Measurements from ENCODE around the gene PDIA3.
"Not testable (repeated sequence)": the region's sequence is repeated elsewhere in the genome, so short reads cannot be mapped to it uniquely, and the experiment has no call there.

PDIA3 gene

DNA sequence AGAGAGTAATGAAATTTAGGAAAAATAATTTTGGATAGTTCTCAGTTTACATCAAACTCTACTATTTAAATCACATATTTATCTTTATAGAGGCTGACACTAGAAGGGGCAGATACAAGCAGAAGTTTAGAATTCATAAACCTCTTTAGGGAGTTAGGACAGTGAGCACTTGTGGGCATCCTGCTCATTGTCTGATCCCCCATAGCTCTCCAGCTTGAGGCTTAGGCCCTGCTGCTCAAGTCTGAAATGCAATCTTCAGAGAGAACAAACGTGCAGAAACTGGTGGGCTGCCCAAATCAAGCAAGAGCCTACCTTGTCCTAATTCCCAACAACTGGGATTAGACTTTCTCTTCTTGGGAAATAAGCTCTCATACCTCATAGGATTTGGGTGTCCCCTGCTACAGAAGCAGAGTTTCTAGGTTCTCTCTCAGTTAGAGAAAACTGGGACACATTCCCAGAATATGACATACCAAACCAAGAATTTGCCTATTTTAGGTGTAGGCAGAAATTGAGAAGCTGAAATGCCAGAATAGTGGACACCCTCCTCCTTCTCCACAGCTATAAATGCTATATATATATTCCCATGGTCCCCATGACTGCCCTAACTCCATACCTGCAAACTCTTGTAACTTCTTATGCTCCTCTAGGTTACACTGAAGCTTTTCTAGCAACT, 18.0 kb upstream of the PDIA3 start:
- not testable (repeated sequence) for H3K4me3 ChIP-seq (ENCODE audit: low read length); H3K4me2 ChIP-seq (ENCODE audit: low read length); H2AFZ ChIP-seq (ENCODE audit: low read depth, low read length); H3K9me3 ChIP-seq (ENCODE audit: insufficient read depth, low read length); H4K20me1 ChIP-seq (ENCODE audit: insufficient read depth, low read length); H3K27ac ChIP-seq (ENCODE audit: low read length); H3K9ac ChIP-seq (ENCODE audit: low read length); H3K79me2 ChIP-seq (ENCODE audit: low read length); H3K36me3 ChIP-seq (replicated peaks; ENCODE audit: low read depth, low read length); H3K27me3 ChIP-seq (ENCODE audit: low read depth, low read length); H3K4me1 ChIP-seq (ENCODE audit: low read length)

DNA sequence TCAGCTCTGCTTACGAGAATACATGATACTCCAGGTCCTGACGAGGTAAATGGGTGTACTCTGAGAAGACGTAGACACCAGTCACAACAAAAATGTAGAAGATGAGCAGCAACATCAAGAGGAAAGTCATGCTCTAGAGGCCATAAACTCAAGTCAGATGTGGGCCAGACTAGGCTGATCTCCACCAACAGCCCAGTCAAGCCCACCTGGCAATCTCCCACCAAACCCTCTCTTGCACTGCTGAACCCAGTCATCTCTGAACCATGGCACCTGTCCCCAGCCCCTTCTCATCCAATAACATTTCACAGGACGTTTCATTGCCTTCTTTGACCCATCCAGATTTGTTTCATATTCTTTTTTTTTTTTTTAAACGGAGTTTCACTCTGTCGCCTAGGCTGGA, 10.8 kb upstream of the PDIA3 start:
- Histone ChIP-seq H3K9me3 (ENCODE audit: insufficient read depth, low read length) (no peaks in the 10 kb centered on the region), H3K4me3 (ENCODE audit: low read length) (no peak overlapping the region; the same call in 1 of the 2 replicates), H3K4me2 (ENCODE audit: low read length) (peak overlapping the region; percentile 52)

DNA sequence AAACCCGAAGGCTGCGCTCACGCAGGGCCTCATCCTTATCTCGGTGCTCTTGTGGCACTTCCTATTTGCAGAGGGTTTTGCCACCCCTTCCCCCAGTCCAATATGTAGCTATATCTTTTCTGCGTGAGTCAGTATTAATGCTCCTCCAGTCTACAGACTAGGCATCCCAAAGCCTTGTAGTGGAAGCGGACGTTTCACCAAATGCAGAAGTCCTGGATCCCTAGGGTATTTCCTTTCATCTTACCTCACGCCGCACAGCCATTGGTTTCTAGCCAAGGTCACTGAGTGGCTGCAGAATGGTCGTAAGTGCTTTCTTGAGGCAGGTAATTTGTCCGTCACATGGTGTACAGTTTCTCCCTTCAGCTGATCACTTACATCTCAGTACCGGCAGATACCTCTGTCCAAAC, 668 bp downstream of the PDIA3 start:
- peak overlapping the region; percentile 99 for H3K9ac ChIP-seq (ENCODE audit: low read length)
- H4K20me1 ChIP-seq (ENCODE audit: insufficient read depth, low read length): peaks cover 44% of the 10 kb centered on the region
- not testable (repeated sequence) for H3K9me3 ChIP-seq (ENCODE audit: insufficient read depth, low read length); H2AFZ ChIP-seq (ENCODE audit: low read depth, low read length); H3K27me3 ChIP-seq (ENCODE audit: low read depth, low read length)
- H3K4me3 ChIP-seq (ENCODE audit: low read length): peak overlapping the region; percentile 91
- peaks cover 61% of the 10 kb centered on the region for H3K79me2 ChIP-seq (ENCODE audit: low read length)
- H3K4me2 ChIP-seq (ENCODE audit: low read length): peak overlapping the region; percentile 82
- H3K36me3 ChIP-seq (replicated peaks; ENCODE audit: low read depth, low read length): peaks cover 16% of the 10 kb centered on the region
- peaks cover 49% of the 10 kb centered on the region for H3K4me1 ChIP-seq (ENCODE audit: low read length)
- H3K27ac ChIP-seq (ENCODE audit: low read length): peak overlapping the region; percentile 82

More for the DNA sequence above, 10.8 kb upstream of the PDIA3 start:
- TF ChIP-seq, protein P1, sequence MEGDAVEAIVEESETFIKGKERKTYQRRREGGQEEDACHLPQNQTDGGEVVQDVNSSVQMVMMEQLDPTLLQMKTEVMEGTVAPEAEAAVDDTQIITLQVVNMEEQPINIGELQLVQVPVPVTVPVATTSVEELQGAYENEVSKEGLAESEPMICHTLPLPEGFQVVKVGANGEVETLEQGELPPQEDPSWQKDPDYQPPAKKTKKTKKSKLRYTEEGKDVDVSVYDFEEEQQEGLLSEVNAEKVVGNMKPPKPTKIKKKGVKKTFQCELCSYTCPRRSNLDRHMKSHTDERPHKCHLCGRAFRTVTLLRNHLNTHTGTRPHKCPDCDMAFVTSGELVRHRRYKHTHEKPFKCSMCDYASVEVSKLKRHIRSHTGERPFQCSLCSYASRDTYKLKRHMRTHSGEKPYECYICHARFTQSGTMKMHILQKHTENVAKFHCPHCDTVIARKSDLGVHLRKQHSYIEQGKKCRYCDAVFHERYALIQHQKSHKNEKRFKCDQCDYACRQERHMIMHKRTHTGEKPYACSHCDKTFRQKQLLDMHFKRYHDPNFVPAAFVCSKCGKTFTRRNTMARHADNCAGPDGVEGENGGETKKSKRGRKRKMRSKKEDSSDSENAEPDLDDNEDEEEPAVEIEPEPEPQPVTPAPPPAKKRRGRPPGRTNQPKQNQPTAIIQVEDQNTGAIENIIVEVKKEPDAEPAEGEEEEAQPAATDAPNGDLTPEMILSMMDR (IDR thresholded peaks at IDR 0.05; ENCODE audit: low read depth, low read length): no peak
- no peak for TF ChIP-seq EZH2phosphoT487 (IDR thresholded peaks at IDR 0.05; ENCODE audit: low read depth)
- no peak overlapping the region for H3K9ac ChIP-seq (ENCODE audit: low read length)
- H4K20me1 ChIP-seq (ENCODE audit: insufficient read depth, low read length): no peaks in the 10 kb centered on the region
- H3K79me2 ChIP-seq (ENCODE audit: low read length): no peaks in the 10 kb centered on the region
- no peaks in the 10 kb centered on the region for H3K27me3 ChIP-seq (ENCODE audit: low read depth, low read length)
- no peaks in the 10 kb centered on the region for H3K36me3 ChIP-seq (replicated peaks; ENCODE audit: low read depth, low read length)
- H3K27ac ChIP-seq (ENCODE audit: low read length): no peak overlapping the region
- H3K4me1 ChIP-seq (ENCODE audit: low read length): peaks cover 6% of the 10 kb centered on the region
- no peak overlapping the region for H2AFZ ChIP-seq (ENCODE audit: low read depth, low read length)

DNA sequence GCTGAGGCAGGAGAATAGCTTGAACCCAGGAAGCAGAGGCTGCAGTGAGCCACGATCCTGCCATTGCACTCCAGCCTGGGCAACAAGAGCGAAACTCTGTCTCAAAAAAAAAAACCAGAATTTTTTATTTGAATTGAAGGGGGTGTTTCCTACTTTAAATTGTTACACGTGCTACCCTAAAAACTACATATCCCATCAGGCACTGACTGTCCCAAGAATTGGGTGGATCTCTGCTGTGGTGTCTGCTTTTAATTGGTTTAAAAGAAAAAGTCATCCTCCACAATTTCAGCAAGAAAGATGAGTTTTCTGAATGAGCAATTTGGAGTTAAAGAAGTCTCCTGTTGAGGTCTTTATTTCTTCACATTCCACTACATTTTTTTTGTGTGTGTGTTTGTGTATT, 2.1 kb downstream of the PDIA3 start:
- peaks cover 30% of the 10 kb centered on the region for H3K36me3 ChIP-seq (replicated peaks; ENCODE audit: low read depth, low read length)
- H3K9ac ChIP-seq (ENCODE audit: low read length): peak overlapping the region; percentile 99; the same call in 1 of the 2 replicates
- no peaks in the 10 kb centered on the region for H3K9me3 ChIP-seq (ENCODE audit: insufficient read depth, low read length)
- 0 out of 2 replicates have a peak overlapping the region, but pooled peaks have one; percentile 6 for H3K27ac ChIP-seq (ENCODE audit: low read length)
- H3K4me1 ChIP-seq (ENCODE audit: low read length): peaks cover 49% of the 10 kb centered on the region
- H3K79me2 ChIP-seq (ENCODE audit: low read length): peaks cover 76% of the 10 kb centered on the region
- peaks cover 58% of the 10 kb centered on the region for H4K20me1 ChIP-seq (ENCODE audit: insufficient read depth, low read length)
- no peaks in the 10 kb centered on the region for H3K27me3 ChIP-seq (ENCODE audit: low read depth, low read length)
- peak overlapping the region; percentile 91 for H3K4me3 ChIP-seq (ENCODE audit: low read length)
- H3K4me2 ChIP-seq (ENCODE audit: low read length): peak overlapping the region; percentile 82
- H2AFZ ChIP-seq (ENCODE audit: low read depth, low read length): no peak overlapping the region
- TF ChIP-seq, protein P1 (IDR thresholded peaks at IDR 0.05; ENCODE audit: low read depth, low read length): no peak
- no peak for TF ChIP-seq EZH2phosphoT487 (IDR thresholded peaks at IDR 0.05; ENCODE audit: low read depth)

DNA sequence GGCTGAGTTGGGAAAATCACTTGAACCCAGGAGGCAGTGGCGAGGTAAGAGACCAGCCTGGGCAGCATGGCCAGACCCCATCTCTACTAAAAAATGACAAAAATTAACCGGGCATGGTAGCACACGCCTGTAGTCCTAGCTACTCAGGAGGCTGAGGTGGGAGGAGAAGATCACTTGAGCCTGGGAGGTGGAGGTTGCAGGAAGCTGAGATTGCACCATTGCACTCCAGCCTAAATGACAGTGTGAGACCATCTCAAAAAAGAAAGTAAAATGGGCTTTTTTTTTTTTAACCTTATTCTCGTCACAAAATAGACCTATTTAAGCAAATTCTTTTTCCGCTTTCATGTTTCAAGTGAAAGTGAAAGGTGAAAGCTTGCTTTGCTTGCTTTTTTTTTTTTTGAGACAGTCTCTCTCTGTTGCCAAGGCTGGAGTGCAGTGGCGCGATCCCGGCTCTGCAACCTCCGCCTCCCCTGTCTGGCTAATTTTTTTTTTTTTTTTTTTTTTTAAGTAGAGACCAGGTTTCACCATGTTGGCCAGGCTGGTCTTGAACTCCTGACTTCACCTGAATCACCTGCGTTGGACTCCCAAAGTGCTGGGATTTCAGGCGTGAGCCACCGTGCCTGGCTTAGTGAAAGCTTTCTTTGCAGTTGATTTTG, 3.6 kb downstream of the PDIA3 start:
- peak overlapping the region; percentile 74 for H3K4me3 ChIP-seq (ENCODE audit: low read length)
- H2AFZ ChIP-seq (ENCODE audit: low read depth, low read length): no peak overlapping the region
- H3K27ac ChIP-seq (ENCODE audit: low read length): peak overlapping the region; percentile 66
- no peak for TF ChIP-seq EZH2phosphoT487 (IDR thresholded peaks at IDR 0.05; ENCODE audit: low read depth)
- TF ChIP-seq, protein P1 (IDR thresholded peaks at IDR 0.05; ENCODE audit: low read depth, low read length): no peak
- peaks cover 91% of the 10 kb centered on the region for H3K79me2 ChIP-seq (ENCODE audit: low read length)
- no peaks in the 10 kb centered on the region for H3K9me3 ChIP-seq (ENCODE audit: insufficient read depth, low read length)
- H3K4me2 ChIP-seq (ENCODE audit: low read length): peak overlapping the region; percentile 81
- H3K36me3 ChIP-seq (replicated peaks; ENCODE audit: low read depth, low read length): peaks cover 38% of the 10 kb centered on the region
- peak overlapping the region; percentile 30; the same call in 1 of the 2 replicates for H3K9ac ChIP-seq (ENCODE audit: low read length)
- H3K4me1 ChIP-seq (ENCODE audit: low read length): peaks cover 36% of the 10 kb centered on the region
- H4K20me1 ChIP-seq (ENCODE audit: insufficient read depth, low read length): peaks cover 71% of the 10 kb centered on the region
- H3K27me3 ChIP-seq (ENCODE audit: low read depth, low read length): no peaks in the 10 kb centered on the region

Measured in OCI-LY3 (cell line).